WTC11 (cell line): ENCODE data around the gene BNC2. TPM values are rescaled to one million over a fixed set of nuclear protein-coding genes. Genes with fewer than 3 reads are reported as not detected.

Experiments used
- ATAC-seq: fragments of 200-7000 bp; cut with Tn5 transposase; 2 replicates; pipeline ENCODE4 v1.10.0; 2021; ENCODE audit warnings: mild to moderate bottlenecking, moderate library complexity
- CTCF ChIA-PET: fragments of 300-600 bp; sonication (Branson Sonifier 250); formaldehyde crosslinking; loops from one replicate; lab custom pipeline; 2021; ENCODE audit warnings: antibody characterized with exemption; lab: Charles Lee
- POLR2A ChIA-PET: fragments of 350-600 bp; sonication (Branson Sonifier 250); formaldehyde crosslinking; loops from one replicate; lab custom pipeline; 2021; ENCODE audit warnings: antibody characterized with exemption; lab: Charles Lee
- DNase-seq: peaks from one replicate; pipeline ENCODE4 v3.0.0; 2021; ENCODE audit warnings: low spot score
- H3K27ac Mint-ChIP-seq: 2 replicates; pipeline ENCODE4 v1.8.0; 2021; ENCODE audit warnings: mixed read lengths
- H3K27me3 Mint-ChIP-seq: 2 replicates; pipeline ENCODE4 v1.8.0; 2021; ENCODE audit warnings: low read depth, mild to moderate bottlenecking, moderate library complexity, mixed read lengths
- H3K36me3 Mint-ChIP-seq: 2 replicates; pipeline ENCODE4 v1.8.0; 2021; ENCODE audit warnings: mixed read lengths
- H3K4me1 Mint-ChIP-seq: 2 replicates; pipeline ENCODE4 v1.8.0; 2022; ENCODE audit warnings: mixed read lengths
- H3K4me3 Mint-ChIP-seq: 2 replicates; pipeline ENCODE4 v1.8.0; 2021; ENCODE audit warnings: mild to moderate bottlenecking, moderate library complexity, mixed read lengths
- H3K9me3 Mint-ChIP-seq: 2 replicates; pipeline ENCODE4 v1.8.0; 2021; ENCODE audit warnings: mixed read lengths
- CREB1 ChIP-seq: sonication (generic); formaldehyde crosslinking; IDR thresholded peaks from 2 replicates; pipeline ENCODE4 v1.8.0; 2023; ENCODE audit warnings: mild to moderate bottlenecking, missing genetic modification reagents
- EMX1 ChIP-seq: fragments of 250-450 bp; sonication (Bioruptor Pico); IDR thresholded peaks from 2 replicates; pipeline ENCODE4 v1.8.0; 2021; ENCODE audit warnings: mild to moderate bottlenecking
- FOXJ3 ChIP-seq: sonication (generic); formaldehyde crosslinking; IDR thresholded peaks from 2 replicates; pipeline ENCODE4 v1.9.0; 2021; ENCODE audit warnings: missing genetic modification reagents, mild to moderate bottlenecking, borderline replicate concordance
- JUN ChIP-seq: sonication (generic); formaldehyde crosslinking; IDR thresholded peaks from 2 replicates; pipeline ENCODE4 v1.8.0; 2023; ENCODE audit warnings: mild to moderate bottlenecking, missing genetic modification reagents
- NFE2L1 ChIP-seq: sonication (generic); formaldehyde crosslinking; IDR thresholded peaks from 2 replicates; pipeline ENCODE4 v1.8.1; 2023; ENCODE audit warnings: missing genetic modification reagents
- NR1H2 ChIP-seq: sonication (generic); formaldehyde crosslinking; IDR thresholded peaks from 2 replicates; pipeline ENCODE4 v1.9.0; 2021; ENCODE audit warnings: mild to moderate bottlenecking, moderate library complexity, missing genetic modification reagents
- NR2C2 ChIP-seq: sonication (generic); formaldehyde crosslinking; IDR thresholded peaks from 2 replicates; pipeline ENCODE4 v1.8.0; 2022; ENCODE audit warnings: mild to moderate bottlenecking, missing genetic modification reagents
- PRRX2 ChIP-seq: fragments of 250-450 bp; sonication (Bioruptor Pico); IDR thresholded peaks from 2 replicates; pipeline ENCODE4 v1.8.0; 2021; ENCODE audit warnings: mild to moderate bottlenecking
- TCF7 ChIP-seq: sonication (generic); formaldehyde crosslinking; IDR thresholded peaks from 2 replicates; pipeline ENCODE4 v1.8.0; 2022; ENCODE audit warnings: mild to moderate bottlenecking, low read depth, missing genetic modification reagents, moderate library complexity
- ZNF232 ChIP-seq: sonication (generic); formaldehyde crosslinking; IDR thresholded peaks from 2 replicates; pipeline ENCODE4 v1.8.0; 2022; ENCODE audit warnings: mild to moderate bottlenecking, missing genetic modification reagents
- total RNA-seq: library from RNA; stranded (reverse); gene quantifications from 3 replicates; pipeline ENCODE4 v1.2.3, GENCODE V29; 2021
- TF ChIP-seq, protein P1 (sequence below): sonication (generic); formaldehyde crosslinking; IDR thresholded peaks from 2 replicates; pipeline ENCODE4 v1.8.1; 2023; ENCODE audit warnings: mild to moderate bottlenecking, missing genetic modification reagents, moderate library complexity
- TF ChIP-seq, protein P2 (sequence below): sonication (generic); formaldehyde crosslinking; IDR thresholded peaks from 2 replicates; pipeline ENCODE4 v1.8.0; 2022; ENCODE audit warnings: missing genetic modification reagents
- TF ChIP-seq, protein P3 (sequence below): sonication (generic); formaldehyde crosslinking; IDR thresholded peaks from 2 replicates; pipeline ENCODE4 v1.8.0; 2023; ENCODE audit warnings: missing genetic modification reagents
- TF ChIP-seq, protein P4 (sequence below): sonication (generic); formaldehyde crosslinking; IDR thresholded peaks from 2 replicates; pipeline ENCODE4 v1.8.0; 2022; ENCODE audit warnings: mild to moderate bottlenecking, missing genetic modification reagents
- TF ChIP-seq, protein P5 (sequence below): sonication (generic); formaldehyde crosslinking; IDR thresholded peaks from 2 replicates; pipeline ENCODE4 v1.8.1; 2023; ENCODE audit warnings: mild to moderate bottlenecking, moderate library complexity, missing genetic modification reagents
- TF ChIP-seq, protein P6 (sequence below): sonication (generic); formaldehyde crosslinking; IDR thresholded peaks from 2 replicates; pipeline ENCODE4 v1.8.1; 2022; ENCODE audit warnings: low read depth, mild to moderate bottlenecking, moderate library complexity, missing genetic modification reagents, borderline replicate concordance
- TF ChIP-seq, protein P7 (sequence below): fragments of 250-450 bp; sonication (Bioruptor Pico); IDR thresholded peaks from 2 replicates; pipeline ENCODE4 v1.9.0; 2021; ENCODE audit warnings: mild to moderate bottlenecking
- TF ChIP-seq, protein P8 (sequence below): sonication (generic); formaldehyde crosslinking; IDR thresholded peaks from 2 replicates; pipeline ENCODE4 v1.8.1; 2023; ENCODE audit warnings: mild to moderate bottlenecking, missing genetic modification reagents, borderline replicate concordance
- TF ChIP-seq, protein P9 (sequence below): sonication (generic); formaldehyde crosslinking; conservative IDR thresholded peaks from 2 replicates; pipeline ENCODE4 v1.8.1; 2022; ENCODE audit warnings: mild to moderate bottlenecking, missing genetic modification reagents

BNC2 gene
- total RNA-seq, 1 experiment from 2014 or later: 33.3 TPM

DNA sequence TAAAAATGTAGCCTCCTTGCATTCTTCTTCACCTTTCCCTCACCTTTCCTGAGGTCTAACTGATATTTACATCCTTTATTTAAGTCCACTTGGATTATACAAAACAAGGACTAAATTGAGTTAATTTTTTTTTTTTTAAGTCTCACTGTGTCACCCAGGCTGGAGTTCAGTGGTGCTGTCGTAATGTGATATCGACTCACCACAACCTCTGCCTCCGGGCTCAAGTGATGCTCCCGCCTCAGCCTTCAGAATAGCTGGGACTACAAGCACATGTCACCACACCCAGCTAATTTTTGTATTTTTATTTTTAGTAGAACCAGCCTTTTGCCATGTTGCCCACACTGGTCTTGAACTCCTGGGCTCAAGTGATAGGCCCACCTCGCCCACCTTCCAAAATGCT is 195.3 kb downstream of the BNC2 start:
- H3K36me3 Mint-ChIP-seq: no peaks in the 10 kb centered on the region
- no peak for ATAC-seq
- no peak for DNase-seq
- H3K4me1 Mint-ChIP-seq: peaks cover 36% of the 10 kb centered on the region
- H3K4me3 Mint-ChIP-seq: no peak overlapping the region
- no peaks in the 10 kb centered on the region for H3K9me3 Mint-ChIP-seq
- TF ChIP-seq, protein P1, sequence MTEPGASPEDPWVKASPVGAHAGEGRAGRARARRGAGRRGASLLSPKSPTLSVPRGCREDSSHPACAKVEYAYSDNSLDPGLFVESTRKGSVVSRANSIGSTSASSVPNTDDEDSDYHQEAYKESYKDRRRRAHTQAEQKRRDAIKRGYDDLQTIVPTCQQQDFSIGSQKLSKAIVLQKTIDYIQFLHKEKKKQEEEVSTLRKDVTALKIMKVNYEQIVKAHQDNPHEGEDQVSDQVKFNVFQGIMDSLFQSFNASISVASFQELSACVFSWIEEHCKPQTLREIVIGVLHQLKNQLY (CRISPR knock-in tag): no peak
- TF ChIP-seq, protein P2, sequence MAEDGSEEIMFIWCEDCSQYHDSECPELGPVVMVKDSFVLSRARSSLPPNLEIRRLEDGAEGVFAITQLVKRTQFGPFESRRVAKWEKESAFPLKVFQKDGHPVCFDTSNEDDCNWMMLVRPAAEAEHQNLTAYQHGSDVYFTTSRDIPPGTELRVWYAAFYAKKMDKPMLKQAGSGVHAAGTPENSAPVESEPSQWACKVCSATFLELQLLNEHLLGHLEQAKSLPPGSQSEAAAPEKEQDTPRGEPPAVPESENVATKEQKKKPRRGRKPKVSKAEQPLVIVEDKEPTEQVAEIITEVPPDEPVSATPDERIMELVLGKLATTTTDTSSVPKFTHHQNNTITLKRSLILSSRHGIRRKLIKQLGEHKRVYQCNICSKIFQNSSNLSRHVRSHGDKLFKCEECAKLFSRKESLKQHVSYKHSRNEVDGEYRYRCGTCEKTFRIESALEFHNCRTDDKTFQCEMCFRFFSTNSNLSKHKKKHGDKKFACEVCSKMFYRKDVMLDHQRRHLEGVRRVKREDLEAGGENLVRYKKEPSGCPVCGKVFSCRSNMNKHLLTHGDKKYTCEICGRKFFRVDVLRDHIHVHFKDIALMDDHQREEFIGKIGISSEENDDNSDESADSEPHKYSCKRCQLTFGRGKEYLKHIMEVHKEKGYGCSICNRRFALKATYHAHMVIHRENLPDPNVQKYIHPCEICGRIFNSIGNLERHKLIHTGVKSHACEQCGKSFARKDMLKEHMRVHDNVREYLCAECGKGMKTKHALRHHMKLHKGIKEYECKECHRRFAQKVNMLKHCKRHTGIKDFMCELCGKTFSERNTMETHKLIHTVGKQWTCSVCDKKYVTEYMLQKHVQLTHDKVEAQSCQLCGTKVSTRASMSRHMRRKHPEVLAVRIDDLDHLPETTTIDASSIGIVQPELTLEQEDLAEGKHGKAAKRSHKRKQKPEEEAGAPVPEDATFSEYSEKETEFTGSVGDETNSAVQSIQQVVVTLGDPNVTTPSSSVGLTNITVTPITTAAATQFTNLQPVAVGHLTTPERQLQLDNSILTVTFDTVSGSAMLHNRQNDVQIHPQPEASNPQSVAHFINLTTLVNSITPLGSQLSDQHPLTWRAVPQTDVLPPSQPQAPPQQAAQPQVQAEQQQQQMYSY (CRISPR knock-in tag): no peak
- TF ChIP-seq EMX1 (CRISPR knock-in tag) (no peak), CREB1 (CRISPR knock-in tag) (no peak), JUN (CRISPR knock-in tag) (no peak), NFE2L1 (no peak), TCF7 (CRISPR knock-in tag) (no peak), FOXJ3 (no peak), PRRX2 (CRISPR knock-in tag) (no peak)
- TF ChIP-seq, protein P3, sequence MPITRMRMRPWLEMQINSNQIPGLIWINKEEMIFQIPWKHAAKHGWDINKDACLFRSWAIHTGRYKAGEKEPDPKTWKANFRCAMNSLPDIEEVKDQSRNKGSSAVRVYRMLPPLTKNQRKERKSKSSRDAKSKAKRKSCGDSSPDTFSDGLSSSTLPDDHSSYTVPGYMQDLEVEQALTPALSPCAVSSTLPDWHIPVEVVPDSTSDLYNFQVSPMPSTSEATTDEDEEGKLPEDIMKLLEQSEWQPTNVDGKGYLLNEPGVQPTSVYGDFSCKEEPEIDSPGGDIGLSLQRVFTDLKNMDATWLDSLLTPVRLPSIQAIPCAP: no peak
- TF ChIP-seq, protein P4, sequence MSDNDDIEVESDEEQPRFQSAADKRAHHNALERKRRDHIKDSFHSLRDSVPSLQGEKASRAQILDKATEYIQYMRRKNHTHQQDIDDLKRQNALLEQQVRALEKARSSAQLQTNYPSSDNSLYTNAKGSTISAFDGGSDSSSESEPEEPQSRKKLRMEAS (CRISPR knock-in tag): no peak
- TF ChIP-seq, protein P5, sequence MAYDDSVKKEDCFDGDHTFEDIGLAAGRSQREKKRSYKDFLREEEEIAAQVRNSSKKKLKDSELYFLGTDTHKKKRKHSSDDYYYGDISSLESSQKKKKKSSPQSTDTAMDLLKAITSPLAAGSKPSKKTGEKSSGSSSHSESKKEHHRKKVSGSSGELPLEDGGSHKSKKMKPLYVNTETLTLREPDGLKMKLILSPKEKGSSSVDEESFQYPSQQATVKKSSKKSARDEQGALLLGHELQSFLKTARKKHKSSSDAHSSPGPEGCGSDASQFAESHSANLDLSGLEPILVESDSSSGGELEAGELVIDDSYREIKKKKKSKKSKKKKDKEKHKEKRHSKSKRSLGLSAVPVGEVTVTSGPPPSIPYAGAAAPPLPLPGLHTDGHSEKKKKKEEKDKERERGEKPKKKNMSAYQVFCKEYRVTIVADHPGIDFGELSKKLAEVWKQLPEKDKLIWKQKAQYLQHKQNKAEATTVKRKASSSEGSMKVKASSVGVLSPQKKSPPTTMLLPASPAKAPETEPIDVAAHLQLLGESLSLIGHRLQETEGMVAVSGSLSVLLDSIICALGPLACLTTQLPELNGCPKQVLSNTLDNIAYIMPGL (CRISPR knock-in tag): no peak
- TF ChIP-seq, protein P6, sequence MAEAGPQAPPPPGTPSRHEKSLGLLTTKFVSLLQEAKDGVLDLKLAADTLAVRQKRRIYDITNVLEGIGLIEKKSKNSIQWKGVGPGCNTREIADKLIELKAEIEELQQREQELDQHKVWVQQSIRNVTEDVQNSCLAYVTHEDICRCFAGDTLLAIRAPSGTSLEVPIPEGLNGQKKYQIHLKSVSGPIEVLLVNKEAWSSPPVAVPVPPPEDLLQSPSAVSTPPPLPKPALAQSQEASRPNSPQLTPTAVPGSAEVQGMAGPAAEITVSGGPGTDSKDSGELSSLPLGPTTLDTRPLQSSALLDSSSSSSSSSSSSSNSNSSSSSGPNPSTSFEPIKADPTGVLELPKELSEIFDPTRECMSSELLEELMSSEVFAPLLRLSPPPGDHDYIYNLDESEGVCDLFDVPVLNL (CRISPR knock-in tag): no peak
- TF ChIP-seq, all 79 proteins: peak for 0
- Mint-ChIP-seq H3K27ac (no peak overlapping the region), H3K27me3 (no peaks in the 10 kb centered on the region)
- ChIA-PET CTCF (no interaction called here), POLR2A (no interaction called here)

DNA sequence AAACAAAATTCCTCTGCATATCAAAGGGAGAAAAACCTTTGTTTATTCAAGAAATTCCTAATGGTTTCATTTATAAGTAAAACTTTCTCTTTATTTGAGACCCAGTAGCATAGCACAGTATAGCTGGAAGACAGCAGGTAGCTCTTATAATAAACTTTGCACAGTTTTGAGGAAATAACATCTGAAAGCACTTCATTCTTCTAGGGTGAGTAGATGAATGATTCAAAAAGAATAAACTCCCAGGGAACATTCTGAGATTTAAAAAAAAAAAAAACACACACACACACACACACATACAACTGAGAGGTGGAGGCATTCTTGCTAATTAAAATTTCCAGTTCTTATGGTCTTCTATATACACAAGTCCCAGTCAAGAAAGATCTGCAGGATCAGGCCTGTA is 197.3 kb downstream of the BNC2 start:
- no peak for ATAC-seq
- ChIA-PET CTCF (no interaction called here), POLR2A (no interaction called here)
- H3K9me3 Mint-ChIP-seq: no peaks in the 10 kb centered on the region
- H3K27ac Mint-ChIP-seq: no peak overlapping the region
- H3K27me3 Mint-ChIP-seq: no peaks in the 10 kb centered on the region
- DNase-seq: no peak
- no peaks in the 10 kb centered on the region for H3K36me3 Mint-ChIP-seq
- no peak overlapping the region for H3K4me3 Mint-ChIP-seq
- H3K4me1 Mint-ChIP-seq: peaks cover 31% of the 10 kb centered on the region
- TF ChIP-seq ZNF232 (CRISPR knock-in tag) (no peak), NR1H2 (CRISPR knock-in tag) (no peak), NR2C2 (no peak)
- TF ChIP-seq, protein P7, sequence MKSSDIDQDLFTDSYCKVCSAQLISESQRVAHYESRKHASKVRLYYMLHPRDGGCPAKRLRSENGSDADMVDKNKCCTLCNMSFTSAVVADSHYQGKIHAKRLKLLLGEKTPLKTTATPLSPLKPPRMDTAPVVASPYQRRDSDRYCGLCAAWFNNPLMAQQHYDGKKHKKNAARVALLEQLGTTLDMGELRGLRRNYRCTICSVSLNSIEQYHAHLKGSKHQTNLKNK (CRISPR knock-in tag): no peak
- TF ChIP-seq, protein P8, sequence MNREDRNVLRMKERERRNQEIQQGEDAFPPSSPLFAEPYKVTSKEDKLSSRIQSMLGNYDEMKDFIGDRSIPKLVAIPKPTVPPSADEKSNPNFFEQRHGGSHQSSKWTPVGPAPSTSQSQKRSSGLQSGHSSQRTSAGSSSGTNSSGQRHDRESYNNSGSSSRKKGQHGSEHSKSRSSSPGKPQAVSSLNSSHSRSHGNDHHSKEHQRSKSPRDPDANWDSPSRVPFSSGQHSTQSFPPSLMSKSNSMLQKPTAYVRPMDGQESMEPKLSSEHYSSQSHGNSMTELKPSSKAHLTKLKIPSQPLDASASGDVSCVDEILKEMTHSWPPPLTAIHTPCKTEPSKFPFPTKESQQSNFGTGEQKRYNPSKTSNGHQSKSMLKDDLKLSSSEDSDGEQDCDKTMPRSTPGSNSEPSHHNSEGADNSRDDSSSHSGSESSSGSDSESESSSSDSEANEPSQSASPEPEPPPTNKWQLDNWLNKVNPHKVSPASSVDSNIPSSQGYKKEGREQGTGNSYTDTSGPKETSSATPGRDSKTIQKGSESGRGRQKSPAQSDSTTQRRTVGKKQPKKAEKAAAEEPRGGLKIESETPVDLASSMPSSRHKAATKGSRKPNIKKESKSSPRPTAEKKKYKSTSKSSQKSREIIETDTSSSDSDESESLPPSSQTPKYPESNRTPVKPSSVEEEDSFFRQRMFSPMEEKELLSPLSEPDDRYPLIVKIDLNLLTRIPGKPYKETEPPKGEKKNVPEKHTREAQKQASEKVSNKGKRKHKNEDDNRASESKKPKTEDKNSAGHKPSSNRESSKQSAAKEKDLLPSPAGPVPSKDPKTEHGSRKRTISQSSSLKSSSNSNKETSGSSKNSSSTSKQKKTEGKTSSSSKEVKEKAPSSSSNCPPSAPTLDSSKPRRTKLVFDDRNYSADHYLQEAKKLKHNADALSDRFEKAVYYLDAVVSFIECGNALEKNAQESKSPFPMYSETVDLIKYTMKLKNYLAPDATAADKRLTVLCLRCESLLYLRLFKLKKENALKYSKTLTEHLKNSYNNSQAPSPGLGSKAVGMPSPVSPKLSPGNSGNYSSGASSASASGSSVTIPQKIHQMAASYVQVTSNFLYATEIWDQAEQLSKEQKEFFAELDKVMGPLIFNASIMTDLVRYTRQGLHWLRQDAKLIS (CRISPR knock-in tag): no peak
- TF ChIP-seq, protein P2 (CRISPR knock-in tag): no peak
- TF ChIP-seq, protein P9, sequence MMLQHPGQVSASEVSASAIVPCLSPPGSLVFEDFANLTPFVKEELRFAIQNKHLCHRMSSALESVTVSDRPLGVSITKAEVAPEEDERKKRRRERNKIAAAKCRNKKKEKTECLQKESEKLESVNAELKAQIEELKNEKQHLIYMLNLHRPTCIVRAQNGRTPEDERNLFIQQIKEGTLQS (CRISPR knock-in tag): no peak
